ENCODE measurements around the gene HPX.

DNA sequence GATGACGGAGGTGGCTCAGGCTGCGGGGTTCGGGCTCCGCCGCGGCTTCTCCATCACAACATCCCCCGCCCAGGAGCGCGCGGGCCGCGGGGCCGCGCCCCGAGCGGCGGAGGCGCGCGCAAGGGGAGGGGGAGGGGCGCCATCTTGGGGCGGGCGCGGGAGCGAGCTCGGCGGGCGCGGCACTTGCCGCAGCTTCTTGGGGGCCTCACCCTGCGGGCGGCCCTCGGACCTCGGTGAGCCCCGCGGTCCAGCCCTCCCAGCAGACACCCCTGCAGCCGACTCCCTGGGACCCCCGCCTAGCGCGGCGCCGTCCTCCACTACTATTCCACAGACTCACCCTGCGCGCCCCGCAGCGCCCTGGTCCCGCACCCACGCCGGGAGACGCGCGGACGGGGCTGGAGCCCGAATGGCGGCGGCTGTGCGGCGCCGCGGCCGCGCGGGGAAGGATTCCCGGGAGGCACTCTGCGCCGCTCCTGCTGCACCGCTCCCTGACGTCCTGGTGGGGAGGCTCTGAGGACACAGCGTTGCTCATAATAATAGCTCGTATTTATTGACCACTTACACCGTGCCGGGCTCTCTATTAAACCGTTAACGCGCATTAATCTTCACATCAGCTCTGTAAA lies 21.7 kb downstream of the HPX start, which contains the start of gene APBB1:
- TF ChIP-seq, protein P1, sequence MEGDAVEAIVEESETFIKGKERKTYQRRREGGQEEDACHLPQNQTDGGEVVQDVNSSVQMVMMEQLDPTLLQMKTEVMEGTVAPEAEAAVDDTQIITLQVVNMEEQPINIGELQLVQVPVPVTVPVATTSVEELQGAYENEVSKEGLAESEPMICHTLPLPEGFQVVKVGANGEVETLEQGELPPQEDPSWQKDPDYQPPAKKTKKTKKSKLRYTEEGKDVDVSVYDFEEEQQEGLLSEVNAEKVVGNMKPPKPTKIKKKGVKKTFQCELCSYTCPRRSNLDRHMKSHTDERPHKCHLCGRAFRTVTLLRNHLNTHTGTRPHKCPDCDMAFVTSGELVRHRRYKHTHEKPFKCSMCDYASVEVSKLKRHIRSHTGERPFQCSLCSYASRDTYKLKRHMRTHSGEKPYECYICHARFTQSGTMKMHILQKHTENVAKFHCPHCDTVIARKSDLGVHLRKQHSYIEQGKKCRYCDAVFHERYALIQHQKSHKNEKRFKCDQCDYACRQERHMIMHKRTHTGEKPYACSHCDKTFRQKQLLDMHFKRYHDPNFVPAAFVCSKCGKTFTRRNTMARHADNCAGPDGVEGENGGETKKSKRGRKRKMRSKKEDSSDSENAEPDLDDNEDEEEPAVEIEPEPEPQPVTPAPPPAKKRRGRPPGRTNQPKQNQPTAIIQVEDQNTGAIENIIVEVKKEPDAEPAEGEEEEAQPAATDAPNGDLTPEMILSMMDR (conservative IDR thresholded peaks at IDR 0.05; ENCODE audit: low read length): no peak
- no peak for TF ChIP-seq EZH2phosphoT487 (IDR thresholded peaks at IDR 0.05; ENCODE audit: borderline replicate concordance, low read depth, low read length)

Measured in OCI-LY7 (cell line).